HEK293T (cell line): Measurements from ENCODE around the gene TPD52L2.

ENCODE experiments used
- BHLHE40 ChIP-seq: fragments of 450-650 bp; IDR thresholded peaks from 2 replicates; pipeline ENCODE4 v1.6.1; 2016; ENCODE audit warnings: mild to moderate bottlenecking, moderate library complexity, borderline replicate concordance
- CTBP1 ChIP-seq: fragments of 450-650 bp; IDR thresholded peaks from 2 replicates; pipeline ENCODE4 v1.6.1; 2016; ENCODE audit warnings: borderline replicate concordance
- ELF4 ChIP-seq: fragments of 450-650 bp; IDR thresholded peaks from 2 replicates; pipeline ENCODE4 v1.6.1; 2017; ENCODE audit warnings: antibody characterized with exemption
- FOXA1 ChIP-seq: fragments of 450-650 bp; IDR thresholded peaks from 2 replicates; pipeline ENCODE4 v1.6.1; 2016; ENCODE audit warnings: mild to moderate bottlenecking
- FOXK2 ChIP-seq: fragments of 450-650 bp; IDR thresholded peaks from 2 replicates; pipeline ENCODE4 v1.6.1; 2016; ENCODE audit warnings: mild to moderate bottlenecking
- FOXM1 ChIP-seq: fragments of 450-650 bp; IDR thresholded peaks from 2 replicates; pipeline ENCODE4 v1.6.1; 2017; ENCODE audit warnings: mild to moderate bottlenecking, borderline replicate concordance
- HDGF ChIP-seq: fragments of 450-650 bp; IDR thresholded peaks from 2 replicates; pipeline ENCODE4 v1.6.1; 2017; ENCODE audit warnings: antibody characterized with exemption, borderline replicate concordance
- L3MBTL2 ChIP-seq: fragments of 450-650 bp; conservative IDR thresholded peaks from 2 replicates; pipeline ENCODE4 v1.6.1; 2016; ENCODE audit warnings: mild to moderate bottlenecking
- LEF1 ChIP-seq: fragments of 450-650 bp; IDR thresholded peaks from 2 replicates; pipeline ENCODE4 v1.6.1; 2017; ENCODE audit warnings: mild to moderate bottlenecking, borderline replicate concordance
- NFRKB ChIP-seq: fragments of 450-650 bp; IDR thresholded peaks from 2 replicates; pipeline ENCODE4 v1.6.1; 2016; ENCODE audit warnings: mild to moderate bottlenecking, moderate library complexity
- SP1 ChIP-seq: fragments of 450-650 bp; IDR thresholded peaks from 2 replicates; pipeline ENCODE4 v1.6.1; 2017
- SUZ12 ChIP-seq: fragments of 450-650 bp; IDR thresholded peaks from 2 replicates; pipeline ENCODE4 v1.6.1; 2016; ENCODE audit warnings: mild to moderate bottlenecking
- TARDBP ChIP-seq: fragments of 450-650 bp; IDR thresholded peaks from 2 replicates; pipeline ENCODE4 v1.6.1; 2016
- TF ChIP-seq, protein P1 (sequence below): fragments of 450-650 bp; IDR thresholded peaks from 2 replicates; pipeline ENCODE4 v1.6.1; 2016

DNA sequence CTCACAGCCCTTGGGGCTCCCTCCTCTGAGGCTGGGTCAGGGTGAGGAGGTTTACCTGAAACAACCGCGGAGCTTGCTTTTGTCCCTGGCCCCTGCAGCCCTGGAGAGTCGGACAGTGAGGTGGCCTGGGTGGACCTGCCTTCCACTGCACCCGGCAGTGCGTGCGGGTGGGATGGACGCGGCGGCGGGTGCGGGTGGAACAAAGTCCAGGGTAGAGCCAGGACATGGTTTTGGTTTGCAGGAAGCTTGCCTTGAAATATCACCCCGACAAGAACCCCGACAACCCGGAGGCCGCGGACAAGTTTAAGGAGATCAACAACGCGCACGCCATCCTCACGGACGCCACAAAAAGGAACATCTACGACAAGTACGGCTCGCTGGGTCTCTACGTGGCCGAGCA lies 64.0 kb downstream of the TPD52L2 start:
- no peak for TF ChIP-seq BHLHE40
- no peak for TF ChIP-seq SP1
- TF ChIP-seq FOXK2: no peak
- no peak for TF ChIP-seq FOXA1
- TF ChIP-seq TARDBP: no peak
- TF ChIP-seq FOXM1: no peak
- no peak for TF ChIP-seq ELF4
- no peak for TF ChIP-seq L3MBTL2
- TF ChIP-seq SUZ12: no peak
- TF ChIP-seq LEF1: no peak
- TF ChIP-seq, protein P1, sequence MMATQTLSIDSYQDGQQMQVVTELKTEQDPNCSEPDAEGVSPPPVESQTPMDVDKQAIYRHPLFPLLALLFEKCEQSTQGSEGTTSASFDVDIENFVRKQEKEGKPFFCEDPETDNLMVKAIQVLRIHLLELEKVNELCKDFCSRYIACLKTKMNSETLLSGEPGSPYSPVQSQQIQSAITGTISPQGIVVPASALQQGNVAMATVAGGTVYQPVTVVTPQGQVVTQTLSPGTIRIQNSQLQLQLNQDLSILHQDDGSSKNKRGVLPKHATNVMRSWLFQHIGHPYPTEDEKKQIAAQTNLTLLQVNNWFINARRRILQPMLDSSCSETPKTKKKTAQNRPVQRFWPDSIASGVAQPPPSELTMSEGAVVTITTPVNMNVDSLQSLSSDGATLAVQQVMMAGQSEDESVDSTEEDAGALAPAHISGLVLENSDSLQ: no peak
- TF ChIP-seq CTBP1: no peak
- TF ChIP-seq HDGF: no peak
- no peak for TF ChIP-seq NFRKB
